HepG2 (cell line): Measurements from ENCODE around the gene CIBAR2. TPM values are rescaled to one million over a fixed set of nuclear protein-coding genes. Genes with fewer than 3 reads are reported as not detected.

Source experiments
- ATAC-seq: fragments of 200-7000 bp; cut with Tn5 transposase; 3 replicates; pipeline ENCODE4 v1.9.1; 2020; ENCODE audit warnings: mild to moderate bottlenecking, moderate library complexity
- BruUV-seq: library from RNA; stranded (reverse); fragments of 400-500 nt; replicated peaks from 2 replicates; lab custom pipeline; 2021; lab: Mats Ljungman, UMichigan
- CTCF ChIA-PET: fragments of 300-600 bp; formaldehyde crosslinking; extraction: SDS; loops from one replicate; lab custom pipeline; 2021; ENCODE audit warnings: low total read pairs, inconsistent platforms, low intra/inter-chr PET ratio; lab: Yijun Ruan, JAX
- POLR2A ChIA-PET: fragments of 350-600 bp; sonication (Branson Sonifier 250); formaldehyde crosslinking; loops from one replicate; lab custom pipeline; 2020; ENCODE audit warnings: antibody characterized with exemption, inconsistent platforms; lab: Yijun Ruan, JAX
- DNase-seq: peaks from one replicate; pipeline ENCODE4 v3.0.0-alpha.2; 2015; ENCODE audit warnings: low spot score
- FAIRE-seq: peaks from 3 replicates; lab custom pipeline; 2011; peaks lifted over from hg19 to GRCh38; lab: Jason Lieb, UNC
- H2AFZ ChIP-seq: one replicate; pipeline ENCODE4 v1.6.1; 2011; ENCODE audit warnings: low read length, inconsistent platforms
- H3K27ac ChIP-seq: fragments of 300-600 bp; 3 replicates; pipeline ENCODE4 v1.8.0; 2011; ENCODE audit warnings: mixed run types, mild to moderate bottlenecking, mixed read lengths, low read length, inconsistent platforms; ENCODE audit not compliant: insufficient read depth; ENCODE audit errors: extremely low read length
- H3K27me3 ChIP-seq, 2 experiments: fragments of 200-600 bp in 1 of 2; 2 replicates in 1 of 2; 3 replicates in 1 of 2; pipeline versions ENCODE4 v1.6.0 to v1.8.0; 2011; ENCODE audit warnings: low read length in 2 of 2, mild to moderate bottlenecking in 2 of 2, moderate library complexity in 2 of 2, inconsistent platforms in 1 of 2; ENCODE audit not compliant: insufficient read depth in 2 of 2, control insufficient read depth in 1 of 2
- H3K36me3 ChIP-seq, 2 experiments: fragments of 200-600 bp in 1 of 2; replicated peaks in 1 of 2; 2 replicates in 1 of 2; 3 replicates in 1 of 2; pipeline versions ENCODE4 v1.5.1 to v1.8.0; 2011; ENCODE audit warnings: low read length in 2 of 2, inconsistent platforms in 1 of 2; ENCODE audit not compliant: insufficient read depth in 2 of 2, control insufficient read depth in 1 of 2
- H3K4me1 ChIP-seq: 2 replicates; pipeline ENCODE4 v1.5.1; 2012; ENCODE audit warnings: low read length, inconsistent platforms; ENCODE audit not compliant: insufficient read depth
- H3K4me2 ChIP-seq: 2 replicates; pipeline ENCODE4 v1.6.0; 2011; ENCODE audit warnings: low read depth, low read length, inconsistent platforms
- H3K4me3 ChIP-seq, 3 experiments: fragments of 200-600 bp in 1 of 3; sonication (generic), shearing (Covaris generic) in 1 of 3; replicated peaks in 1 of 3; 2 replicates each; pipeline ENCODE4 v1.5.1; 2011 to 2016; ENCODE audit warnings: low read length in 3 of 3, inconsistent platforms in 2 of 3, low read depth in 2 of 3, mild to moderate bottlenecking in 2 of 3, control low read depth in 1 of 3, mixed read lengths in 1 of 3; ENCODE audit not compliant: insufficient read depth in 1 of 3
- H3K79me2 ChIP-seq: one replicate; pipeline ENCODE4 v1.6.1; 2011; ENCODE audit warnings: low read length, inconsistent platforms; ENCODE audit not compliant: insufficient read depth
- H3K9ac ChIP-seq: 2 replicates; pipeline ENCODE4 v1.6.0; 2011; ENCODE audit warnings: mild to moderate bottlenecking, low read depth, low read length, inconsistent platforms; ENCODE audit not compliant: insufficient read depth
- H3K9me3 ChIP-seq: 2 replicates; pipeline ENCODE4 v1.5.1; 2012; ENCODE audit warnings: mild to moderate bottlenecking, low read length
- H4K20me1 ChIP-seq: 2 replicates; pipeline ENCODE4 v1.6.0; 2011; ENCODE audit warnings: inconsistent platforms, mild to moderate bottlenecking, low read length, moderate library complexity; ENCODE audit not compliant: insufficient read depth
- EP300 ChIP-seq, 3 experiments: sonication (generic) in 1 of 3; formaldehyde crosslinking in 1 of 3; IDR thresholded peaks; 2 replicates each; pipeline versions ENCODE4 v1.5.1 to v1.6.1; 2011 to 2020; ENCODE audit warnings: low read depth in 2 of 3, low read length in 2 of 3, borderline replicate concordance in 1 of 3, improper control_type of control experiment in 1 of 3, mild to moderate bottlenecking in 1 of 3, missing genetic modification reagents in 1 of 3, moderate library complexity in 1 of 3
- GABPB1 ChIP-seq: IDR thresholded peaks from 2 replicates; pipeline ENCODE4 v1.6.1; 2016; ENCODE audit warnings: mild to moderate bottlenecking, missing genetic modification reagents, moderate library complexity, missing compliant biosample characterization
- GTF3A ChIP-seq: sonication (generic); formaldehyde crosslinking; conservative IDR thresholded peaks from 2 replicates; pipeline ENCODE4 v1.4.0; 2020; ENCODE audit warnings: mild to moderate bottlenecking, missing genetic modification reagents
- HNRNPLL ChIP-seq: fragments of 200-400 bp; formaldehyde crosslinking; IDR thresholded peaks from 2 replicates; pipeline ENCODE4 v1.6.1; 2017; ENCODE audit warnings: mild to moderate bottlenecking, low read depth, low read length; ENCODE audit not compliant: poor library complexity, severe bottlenecking
- PAWR ChIP-seq: sonication (generic); formaldehyde crosslinking; IDR thresholded peaks from 2 replicates; pipeline ENCODE4 v1.4.0; 2020; ENCODE audit warnings: missing genetic modification reagents, mild to moderate bottlenecking, borderline replicate concordance
- ZNF30 ChIP-seq: sonication (generic); formaldehyde crosslinking; IDR thresholded peaks from 2 replicates; pipeline ENCODE4 v1.5.0; 2020; ENCODE audit warnings: mild to moderate bottlenecking, missing genetic modification reagents
- ZNF383 ChIP-seq: sonication (generic); formaldehyde crosslinking; IDR thresholded peaks from 2 replicates; pipeline ENCODE4 v1.4.0; 2020; ENCODE audit warnings: missing genetic modification reagents, mild to moderate bottlenecking, borderline replicate concordance
- ZNF468 ChIP-seq: sonication (generic); formaldehyde crosslinking; IDR thresholded peaks from 2 replicates; pipeline ENCODE4 v1.8.0; 2022; ENCODE audit warnings: mild to moderate bottlenecking, moderate library complexity, missing genetic modification reagents
- WGBS: methylation state at CpG from one replicate; pipeline ENCODE4 v1.1.6; 2017; ENCODE audit warnings: low lambda C conversion rate; 5-methylcytosine and 5-hydroxymethylcytosine counted together
- in situ Hi-C: cut with HindIII; loops from 2 replicates; pipeline ENCODE4 v1.10.0; 2017; ENCODE audit warnings: low pct_unique_long_range_greater_than_20kb; ENCODE audit not compliant: extremely low pct_ligation_motif_present
- intact Hi-C: fragments of 100-400 bp; cut with micrococcal nuclease; formaldehyde crosslinking; loops from one replicate; pipeline ENCODE4 v1.10.0; 2022; ENCODE audit not compliant: unreplicated experiment
- polyA plus RNA-seq, 8 experiments: library from polyadenylated mRNA; depleted of rRNA in 3 of 8; stranded (reverse) in 7 of 8; unstranded in 1 of 8; fragments of >200 nt; fragmentation: Illumina TruSeq in 4 of 8; extraction: Trizol in 4 of 8; gene quantifications; 2 replicates each; pipeline versions ENCODE4 v1.2.1 to v1.2.3, GENCODE V29; 2011 to 2016; ENCODE audit warnings: low read depth in 4 of 8, missing spikeins in 1 of 8, mixed read lengths in 1 of 8; ENCODE audit not compliant: insufficient read depth in 1 of 8
- total RNA-seq, 5 experiments: library from RNA; depleted of rRNA; stranded (reverse); fragments of >200 nt; fragmentation: Illumina TruSeq; extraction: Trizol; gene quantifications; 2 replicates each; pipeline ENCODE4 v1.2.3, GENCODE V29; 2016; ENCODE audit warnings: low read depth in 1 of 5
- TF ChIP-seq, protein P1 (sequence below): sonication (generic); formaldehyde crosslinking; IDR thresholded peaks from 2 replicates; pipeline ENCODE4 v1.8.0; 2022; ENCODE audit warnings: missing genetic modification reagents, mild to moderate bottlenecking, borderline replicate concordance
- TF ChIP-seq, protein P2 (sequence below): sonication (generic); formaldehyde crosslinking; IDR thresholded peaks from 2 replicates; pipeline ENCODE4 v1.8.0; 2022; ENCODE audit warnings: mild to moderate bottlenecking, missing genetic modification reagents, borderline replicate concordance

Gene CIBAR2
- total and polyA plus RNA-seq, 2 of the 13 experiments (the other 11 are each of a cell fraction or from before 2014, with no cell fraction given) = not detected

DNA sequence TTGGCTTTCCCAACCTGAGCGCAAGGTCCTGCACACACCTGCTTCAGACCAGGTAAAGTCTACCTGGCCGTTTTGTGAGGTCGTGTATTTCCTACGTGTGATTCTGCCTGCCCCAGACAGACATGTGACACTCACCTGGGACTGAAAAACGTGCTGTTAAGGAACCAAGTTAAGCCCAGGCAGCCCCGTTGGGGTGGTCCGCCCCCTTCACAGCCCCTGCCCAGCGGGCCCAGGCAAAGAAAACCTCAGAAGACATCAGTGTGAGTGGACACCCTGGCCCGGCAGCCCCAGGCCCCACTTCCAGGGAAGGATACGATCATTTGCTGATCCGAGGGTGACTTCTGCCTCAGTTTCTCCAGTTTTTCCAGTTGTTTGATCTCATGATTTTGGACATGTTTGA is 4.7 kb downstream of the CIBAR2 start:
- no peaks in the 10 kb centered on the region for H4K20me1 ChIP-seq
- H3K4me1 ChIP-seq = no peaks in the 10 kb centered on the region
- H3K9ac ChIP-seq = no peak overlapping the region
- peaks cover 15 to 83% of the 10 kb centered on the region in 2 experiments for H3K27me3 ChIP-seq
- no peaks in the 10 kb centered on the region for H3K79me2 ChIP-seq
- BruUV-seq = no TSS peak
- no peaks in the 10 kb centered on the region for H3K9me3 ChIP-seq
- 29% methylated on average over 11 of the region's 11 CpGs for WGBS
- intact Hi-C loops (no loop called here), in situ Hi-C loops (no loop called here)
- no peak overlapping the region for H3K27ac ChIP-seq
- no peak overlapping the region for H3K4me3 ChIP-seq
- no peak overlapping the region for H2AFZ ChIP-seq
- DNase-seq (no peak), ATAC-seq (no peak), FAIRE-seq (no peak)
- ChIA-PET POLR2A (no interaction called here), CTCF (no interaction called here)
- H3K36me3 ChIP-seq = no peaks in the 10 kb centered on the region
- H3K4me2 ChIP-seq = no peak overlapping the region
- TF ChIP-seq GABPB1 = no peak
- TF ChIP-seq HNRNPLL = no peak
- TF ChIP-seq, protein P1, sequence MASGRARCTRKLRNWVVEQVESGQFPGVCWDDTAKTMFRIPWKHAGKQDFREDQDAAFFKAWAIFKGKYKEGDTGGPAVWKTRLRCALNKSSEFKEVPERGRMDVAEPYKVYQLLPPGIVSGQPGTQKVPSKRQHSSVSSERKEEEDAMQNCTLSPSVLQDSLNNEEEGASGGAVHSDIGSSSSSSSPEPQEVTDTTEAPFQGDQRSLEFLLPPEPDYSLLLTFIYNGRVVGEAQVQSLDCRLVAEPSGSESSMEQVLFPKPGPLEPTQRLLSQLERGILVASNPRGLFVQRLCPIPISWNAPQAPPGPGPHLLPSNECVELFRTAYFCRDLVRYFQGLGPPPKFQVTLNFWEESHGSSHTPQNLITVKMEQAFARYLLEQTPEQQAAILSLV = no peak
- TF ChIP-seq, protein P2, sequence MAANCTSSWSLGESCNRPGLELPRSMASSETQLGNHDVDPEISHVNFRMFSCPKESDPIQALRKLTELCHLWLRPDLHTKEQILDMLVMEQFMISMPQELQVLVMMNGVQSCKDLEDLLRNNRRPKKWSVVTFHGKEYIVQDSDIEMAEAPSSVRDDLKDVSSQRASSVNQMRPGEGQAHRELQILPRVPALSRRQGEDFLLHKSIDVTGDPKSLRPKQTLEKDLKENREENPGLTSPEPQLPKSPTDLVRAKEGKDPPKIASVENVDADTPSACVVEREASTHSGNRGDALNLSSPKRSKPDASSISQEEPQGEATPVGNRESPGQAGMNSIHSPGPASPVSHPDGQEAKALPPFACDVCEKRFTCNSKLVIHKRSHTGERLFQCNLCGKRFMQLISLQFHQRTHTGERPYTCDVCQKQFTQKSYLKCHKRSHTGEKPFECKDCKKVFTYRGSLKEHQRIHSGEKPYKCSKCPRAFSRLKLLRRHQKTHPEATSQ (CRISPR knock-in tag) = no peak
- no peak for TF ChIP-seq EP300 (IDR thresholded peaks at IDR 0.05; ENCODE audit: low read depth in 2 of 2, low read length in 2 of 2)
- TF ChIP-seq EP300 (CRISPR knock-in tag; IDR thresholded peaks at IDR 0.05; ENCODE audit: borderline replicate concordance) = no peak
- TF ChIP-seq ZNF468 (CRISPR knock-in tag) = no peak
- TF ChIP-seq GTF3A (CRISPR knock-in tag) = no peak
- TF ChIP-seq ZNF30 (CRISPR knock-in tag) = no peak
- TF ChIP-seq PAWR (CRISPR knock-in tag) = no peak
- TF ChIP-seq ZNF383 (CRISPR knock-in tag) = no peak
